NCI-H1105 (cell line): ENCODE data around the gene S100PBP.
"Not testable (repeated sequence)": the region's sequence is repeated elsewhere in the genome, so short reads cannot be mapped to it uniquely, and the experiment has no call there.

Experiments used
- DNase-seq: peaks from one replicate; lab custom pipeline; 2025; lab: John Stamatoyannopoulos, UW

S100PBP gene

DNA sequence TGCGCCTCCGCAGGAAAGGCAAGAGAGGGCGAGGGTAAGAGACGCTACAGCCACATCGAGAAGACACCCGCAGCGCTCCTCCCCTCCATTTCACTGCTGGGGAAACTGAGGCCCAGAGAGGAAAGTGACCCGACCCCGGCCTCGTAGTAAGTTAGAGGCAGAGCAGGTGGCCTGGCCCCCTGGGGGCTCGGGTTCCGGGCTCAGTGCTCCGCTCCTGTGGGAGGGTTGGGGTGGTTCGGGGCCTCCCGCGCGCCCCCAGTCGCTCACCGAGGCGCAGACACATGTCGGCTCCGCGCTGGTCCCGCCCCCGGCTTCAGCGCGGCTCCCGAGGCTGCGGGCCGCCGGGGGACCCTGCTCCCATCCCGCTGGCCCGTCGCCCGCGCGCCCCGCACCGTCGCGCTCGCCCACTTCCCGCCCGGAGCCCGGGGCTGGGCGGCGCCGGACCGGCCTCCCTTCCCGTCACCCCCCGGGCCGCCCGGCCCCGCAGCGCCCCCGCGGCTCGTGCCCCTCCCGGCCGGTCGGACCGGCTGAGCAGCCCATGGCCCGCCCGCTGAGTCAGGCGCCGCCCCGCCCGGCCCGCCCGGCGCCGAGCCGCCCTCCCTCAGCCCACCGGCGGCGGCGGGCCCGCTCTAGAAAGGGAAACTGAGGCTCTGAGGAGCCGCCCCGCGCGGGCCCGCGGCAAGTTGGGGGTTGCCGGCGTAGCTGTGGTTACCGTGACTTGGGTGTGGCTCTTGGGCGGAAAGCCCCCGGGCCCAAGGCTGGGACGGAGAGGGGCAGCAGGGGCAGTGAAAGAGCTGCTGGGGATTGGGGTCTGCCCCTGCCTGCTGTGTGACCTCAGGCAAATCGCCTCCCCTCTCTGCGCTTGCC, 83.7 kb downstream of the S100PBP start, which contains the start of gene TMEM54:
TMEM54 (minus strand) TSS at position 434 of the 867 bp plus-strand sequence; CDS start at position 283, 151 bp downstream.
- no peak for DNase-seq

GRCh38 chr1:32901823-32902534, 84.5 kb downstream of the S100PBP start:
- DNase-seq = no peak

- no peak for DNase-seq
These were observed 85.1 kb downstream of the S100PBP start for GRCh38 chr1:32902535-32902920.

DNA sequence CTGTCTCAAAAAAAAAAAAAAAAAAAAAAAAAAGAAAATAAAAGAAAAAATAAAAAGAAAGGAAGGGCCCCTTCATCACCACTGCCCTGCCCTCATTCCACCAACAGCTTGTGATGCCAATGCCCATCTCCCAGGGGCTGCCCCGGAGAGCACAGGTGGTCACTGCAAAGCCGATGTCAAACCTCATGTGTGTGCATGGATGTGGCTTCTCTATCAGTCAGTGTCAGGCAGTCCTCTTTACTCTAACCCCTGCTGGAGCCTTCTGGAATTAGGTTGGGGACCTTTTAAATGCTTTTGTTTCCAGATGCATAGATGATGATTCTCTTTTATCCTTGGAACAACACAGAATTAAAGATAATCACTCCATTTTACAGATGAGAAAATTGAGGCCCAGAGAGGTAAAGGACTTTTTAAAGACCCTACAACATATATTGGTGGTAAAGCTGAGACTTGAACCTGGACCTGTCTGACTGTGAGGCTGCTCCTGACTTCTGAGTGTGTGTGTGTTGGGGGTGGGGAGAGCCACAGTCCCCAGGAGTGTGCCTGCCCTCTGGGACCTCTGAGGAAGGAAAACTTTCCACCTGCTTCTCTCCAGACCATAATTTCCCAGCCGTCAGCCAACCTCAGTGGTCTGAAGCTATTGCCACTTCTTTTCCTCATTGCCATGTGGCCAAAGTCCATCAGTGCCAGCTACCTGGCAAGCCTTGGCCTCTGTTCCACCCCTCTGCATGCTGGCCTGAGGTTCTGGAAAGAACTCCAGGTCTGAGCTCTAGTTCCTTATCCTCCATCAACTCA, 86.7 kb downstream of the S100PBP start:
- no peak for DNase-seq

- DNase-seq = no peak
These were observed 87.3 kb downstream of the S100PBP start for GRCh38 chr1:32904797-32905196.

DNA sequence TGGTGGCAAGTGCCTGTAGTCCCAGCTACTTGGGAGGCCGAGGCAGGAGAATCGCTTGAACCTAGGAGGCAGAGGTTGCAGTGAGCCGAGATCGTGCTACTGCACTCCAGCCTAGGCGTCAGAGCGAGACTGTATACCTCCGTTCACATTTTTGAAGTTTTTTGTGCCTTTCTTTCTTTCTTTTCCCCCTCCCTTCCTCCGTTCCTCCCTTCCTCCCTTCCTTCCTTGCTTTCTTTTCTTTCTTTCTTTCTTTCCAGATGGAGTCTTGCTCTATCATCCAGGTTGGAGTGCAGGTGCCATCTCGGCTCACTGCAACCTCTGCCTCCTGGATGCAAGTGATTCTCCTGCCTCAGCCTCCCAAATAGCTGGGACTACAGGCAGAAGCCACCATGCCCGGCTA, 88.1 kb downstream of the S100PBP start:
- not testable (repeated sequence) for DNase-seq

GRCh38 chr1:32906654-32907053, 89.2 kb downstream of the S100PBP start:
- DNase-seq = no peak

DNA sequence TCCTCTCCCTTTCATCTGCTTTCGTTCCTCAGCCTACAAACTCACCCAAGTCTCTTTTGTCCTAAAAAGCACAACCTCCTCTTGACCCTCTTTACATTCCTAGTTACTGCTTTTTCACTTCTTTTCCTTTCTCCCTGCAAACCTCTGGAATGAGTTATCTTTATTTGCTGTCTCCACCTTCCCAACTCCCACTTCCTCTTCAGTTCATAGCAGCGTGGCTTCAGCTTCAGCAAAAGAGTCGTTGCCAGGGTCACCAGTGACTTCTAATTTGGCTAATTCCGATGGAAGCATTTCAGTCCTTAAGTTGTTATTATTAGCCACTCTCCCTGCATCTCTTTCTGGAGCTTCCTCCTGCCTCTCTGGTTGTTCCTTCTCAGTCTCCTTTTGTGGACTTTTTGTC, 90.0 kb downstream of the S100PBP start:
- DNase-seq = no peak
